Raji (cell line): Measurements from ENCODE around the gene ZNF629.

Experiments
- POLR2A ChIP-seq: IDR thresholded peaks from 2 replicates; pipeline ENCODE4 v1.6.1; 2011; ENCODE audit warnings: low read depth, low read length, control low read depth; ENCODE audit not compliant: insufficient read depth

ZNF629 gene

GRCh38 chr16:30775392-30776188, 11.4 kb downstream of the ZNF629 start:
- no peak for TF ChIP-seq POLR2A

- TF ChIP-seq POLR2A, result no peak
Measured at GRCh38 chr16:30775131-30775391, 11.9 kb downstream of the ZNF629 start.

- TF ChIP-seq POLR2A, result no peak
Measured at GRCh38 chr16:30774367-30775130, 12.5 kb downstream of the ZNF629 start.

- no peak for TF ChIP-seq POLR2A
Measured at GRCh38 chr16:30773826-30774225, 13.2 kb downstream of the ZNF629 start.

GRCh38 chr16:30771726-30772125, 15.3 kb downstream of the ZNF629 start:
- TF ChIP-seq POLR2A, result no peak

GRCh38 chr16:30769379-30770089, 17.5 kb downstream of the ZNF629 start:
- no peak for TF ChIP-seq POLR2A

- no peak for TF ChIP-seq POLR2A
Measured at GRCh38 chr16:30768583-30769181, 18.3 kb downstream of the ZNF629 start.

- no peak for TF ChIP-seq POLR2A
Measured at GRCh38 chr16:30767767-30768465, 19.1 kb downstream of the ZNF629 start.

GRCh38 chr16:30766933-30767284, 20.1 kb downstream of the ZNF629 start:
- TF ChIP-seq POLR2A, result no peak

- TF ChIP-seq POLR2A, result no peak
Measured at GRCh38 chr16:30766206-30766932, 20.6 kb downstream of the ZNF629 start.

- no peak for TF ChIP-seq POLR2A
Measured at GRCh38 chr16:30764816-30765465, 22.1 kb downstream of the ZNF629 start.

- no peak for TF ChIP-seq POLR2A
Measured at GRCh38 chr16:30764086-30764485, 22.9 kb downstream of the ZNF629 start.

- TF ChIP-seq POLR2A, result no peak
Measured at GRCh38 chr16:30762991-30763725, 23.8 kb downstream of the ZNF629 start.
